D721Med (cell line): ENCODE results near the gene DPM2.

Experiments used
- DNase-seq: peaks from one replicate; pipeline ENCODE4 v3.0.0; 2011; ENCODE audit warnings: low spot score; ENCODE audit not compliant: insufficient read length
- FAIRE-seq: peaks from 2 replicates; lab custom pipeline; 2011; peaks lifted over from hg19 to GRCh38; lab: Jason Lieb, UNC
- TF ChIP-seq, protein P1 (sequence below): IDR thresholded peaks from 2 replicates; pipeline ENCODE4 v1.5.1; 2012; ENCODE audit warnings: mild to moderate bottlenecking, control low read depth; ENCODE audit not compliant: insufficient read depth; ENCODE audit errors: missing control alignments

Gene DPM2

DNA sequence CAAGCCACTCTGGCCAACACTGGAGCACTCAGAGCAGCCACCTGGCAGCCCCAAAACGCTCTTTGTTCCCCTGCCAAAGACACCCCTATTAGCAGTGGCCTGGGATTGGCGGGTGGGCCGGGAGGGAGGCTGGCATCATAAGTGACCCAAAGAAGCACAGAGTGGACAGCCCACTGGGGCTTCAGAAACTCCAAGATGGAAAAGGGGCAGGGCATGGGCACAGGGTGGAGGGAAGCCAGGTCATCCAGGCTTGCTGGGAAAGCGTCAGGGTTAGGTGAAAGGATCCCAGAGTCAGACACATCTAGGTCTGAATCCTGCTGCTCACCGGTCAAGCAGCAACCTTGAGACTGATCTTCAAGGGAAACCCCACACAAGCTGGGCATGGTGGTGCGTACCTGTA is 28.3 kb upstream of the DPM2 start:
- FAIRE-seq (no peak), DNase-seq (no peak)
- TF ChIP-seq, protein P1, sequence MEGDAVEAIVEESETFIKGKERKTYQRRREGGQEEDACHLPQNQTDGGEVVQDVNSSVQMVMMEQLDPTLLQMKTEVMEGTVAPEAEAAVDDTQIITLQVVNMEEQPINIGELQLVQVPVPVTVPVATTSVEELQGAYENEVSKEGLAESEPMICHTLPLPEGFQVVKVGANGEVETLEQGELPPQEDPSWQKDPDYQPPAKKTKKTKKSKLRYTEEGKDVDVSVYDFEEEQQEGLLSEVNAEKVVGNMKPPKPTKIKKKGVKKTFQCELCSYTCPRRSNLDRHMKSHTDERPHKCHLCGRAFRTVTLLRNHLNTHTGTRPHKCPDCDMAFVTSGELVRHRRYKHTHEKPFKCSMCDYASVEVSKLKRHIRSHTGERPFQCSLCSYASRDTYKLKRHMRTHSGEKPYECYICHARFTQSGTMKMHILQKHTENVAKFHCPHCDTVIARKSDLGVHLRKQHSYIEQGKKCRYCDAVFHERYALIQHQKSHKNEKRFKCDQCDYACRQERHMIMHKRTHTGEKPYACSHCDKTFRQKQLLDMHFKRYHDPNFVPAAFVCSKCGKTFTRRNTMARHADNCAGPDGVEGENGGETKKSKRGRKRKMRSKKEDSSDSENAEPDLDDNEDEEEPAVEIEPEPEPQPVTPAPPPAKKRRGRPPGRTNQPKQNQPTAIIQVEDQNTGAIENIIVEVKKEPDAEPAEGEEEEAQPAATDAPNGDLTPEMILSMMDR, result no peak

DNA sequence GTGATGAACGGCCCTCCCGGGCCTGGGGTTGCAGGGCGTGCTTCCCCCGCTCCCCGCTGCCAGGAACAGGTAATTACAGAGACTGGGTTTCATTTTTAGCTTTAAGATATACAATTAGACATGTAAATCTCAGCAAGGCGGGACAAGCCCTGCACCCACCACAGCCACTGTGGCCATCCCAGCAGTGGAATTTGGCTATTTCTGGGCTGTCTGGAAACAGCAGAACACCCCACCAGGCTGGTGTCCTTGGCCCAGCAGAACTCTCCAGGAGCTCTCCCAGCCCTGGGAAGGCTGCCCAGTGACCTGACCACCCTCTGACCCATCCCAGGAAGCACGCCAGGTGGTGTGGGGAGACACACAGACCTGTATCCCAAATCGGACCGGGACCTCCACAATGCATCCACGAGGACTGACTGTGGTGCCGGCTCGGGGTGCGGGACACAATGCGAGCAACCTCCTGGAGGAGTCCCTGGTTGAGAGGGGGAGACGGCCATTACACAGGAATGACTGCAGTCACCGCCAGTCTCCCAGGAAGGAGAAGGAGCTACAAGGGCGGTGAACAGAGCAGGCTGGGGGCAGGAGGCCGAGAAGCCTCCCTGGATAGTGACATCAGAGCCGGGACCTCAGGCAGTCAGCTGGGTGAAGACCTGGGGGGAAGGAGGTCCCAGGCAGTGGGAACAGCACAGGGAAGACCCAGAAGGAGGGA is 25.9 kb upstream of the DPM2 start:
- TF ChIP-seq, protein P1, result no peak
- DNase-seq (no peak), FAIRE-seq (no peak)

DNA sequence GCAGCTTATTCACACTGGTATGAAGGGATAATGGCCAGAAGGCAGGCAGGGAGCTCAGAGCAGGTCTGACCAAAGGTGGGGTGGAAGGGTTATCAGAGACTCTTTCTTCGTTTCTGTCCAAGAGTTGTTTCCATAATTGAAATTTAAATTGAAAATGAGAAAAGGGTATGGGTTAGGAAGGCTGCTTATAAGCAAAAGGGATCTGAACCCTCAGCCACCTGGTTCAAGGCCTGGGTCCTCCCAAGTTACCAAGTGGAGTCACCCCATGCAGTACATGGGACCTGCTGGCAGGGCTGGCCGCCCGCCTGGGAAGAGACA is 25.3 kb upstream of the DPM2 start:
- TF ChIP-seq, protein P1, result no peak
- FAIRE-seq, result no peak
- DNase-seq, result no peak

DNA sequence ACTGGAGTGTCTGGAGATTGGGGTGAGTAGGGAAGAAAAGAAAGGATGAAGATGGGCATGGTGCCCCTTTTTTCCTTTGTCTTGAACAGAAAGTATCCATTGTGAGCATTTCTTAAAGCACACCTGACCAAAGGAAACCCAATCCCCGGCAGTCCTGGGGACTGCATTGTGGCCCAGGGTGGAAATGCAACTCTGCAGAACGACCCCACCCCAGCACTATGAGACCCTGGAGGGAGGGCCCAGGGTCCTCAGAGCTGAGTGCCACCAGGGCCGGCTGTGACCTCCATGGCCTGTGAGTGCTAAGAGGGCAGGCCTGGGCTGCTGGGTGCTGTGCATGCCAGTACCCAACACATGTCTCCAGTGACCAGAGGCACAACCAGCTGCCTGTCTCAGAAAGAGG is 24.6 kb upstream of the DPM2 start:
- no peak for DNase-seq
- FAIRE-seq, result no peak
- TF ChIP-seq, protein P1, result no peak

DNA sequence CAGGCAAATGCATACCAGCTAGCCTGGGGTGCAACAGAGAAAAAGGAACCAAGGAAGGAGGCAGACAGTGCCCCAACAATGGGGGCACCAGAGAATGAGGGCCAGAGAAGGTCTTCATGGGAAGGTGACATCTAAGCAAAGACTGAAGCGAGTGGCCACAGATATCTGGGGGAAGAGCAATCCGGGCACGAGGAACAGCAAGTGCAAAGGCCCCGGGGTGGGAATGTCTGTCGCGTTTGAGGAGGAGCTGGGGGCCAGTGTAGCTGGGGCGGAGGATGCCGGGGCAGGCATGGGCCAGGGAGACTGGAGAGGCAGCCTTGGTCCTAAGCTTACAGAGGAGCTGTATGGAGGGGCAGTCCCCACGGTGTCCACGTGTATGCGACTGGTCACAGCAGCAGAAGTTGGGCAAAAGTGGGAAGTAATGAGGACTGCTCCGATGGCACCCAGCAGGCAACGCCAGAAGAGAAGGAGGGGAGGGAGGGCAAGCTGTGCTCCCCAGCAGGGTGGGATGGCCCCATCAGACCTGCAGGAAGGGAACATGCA is 24.0 kb upstream of the DPM2 start:
- DNase-seq, result no peak
- TF ChIP-seq, protein P1, result no peak
- FAIRE-seq, result no peak

DNA sequence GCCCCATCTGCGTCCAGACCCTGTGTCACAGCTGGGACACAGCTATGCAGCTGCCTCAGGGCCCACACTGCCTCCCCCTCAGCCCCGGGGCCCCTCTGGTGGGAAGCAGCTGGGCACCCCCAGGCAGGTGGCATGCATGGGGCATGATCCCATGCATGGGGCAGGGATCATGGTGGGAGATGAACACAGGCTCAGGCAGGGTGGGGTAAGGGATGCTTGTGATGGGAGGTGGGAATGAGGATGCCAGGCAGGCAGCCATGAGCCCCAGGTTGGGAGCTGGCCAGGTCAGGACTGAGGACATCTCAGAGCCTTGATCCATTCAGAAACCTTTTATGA is 23.5 kb upstream of the DPM2 start:
- DNase-seq, result no peak
- FAIRE-seq, result no peak
- TF ChIP-seq, protein P1, result no peak

DNA sequence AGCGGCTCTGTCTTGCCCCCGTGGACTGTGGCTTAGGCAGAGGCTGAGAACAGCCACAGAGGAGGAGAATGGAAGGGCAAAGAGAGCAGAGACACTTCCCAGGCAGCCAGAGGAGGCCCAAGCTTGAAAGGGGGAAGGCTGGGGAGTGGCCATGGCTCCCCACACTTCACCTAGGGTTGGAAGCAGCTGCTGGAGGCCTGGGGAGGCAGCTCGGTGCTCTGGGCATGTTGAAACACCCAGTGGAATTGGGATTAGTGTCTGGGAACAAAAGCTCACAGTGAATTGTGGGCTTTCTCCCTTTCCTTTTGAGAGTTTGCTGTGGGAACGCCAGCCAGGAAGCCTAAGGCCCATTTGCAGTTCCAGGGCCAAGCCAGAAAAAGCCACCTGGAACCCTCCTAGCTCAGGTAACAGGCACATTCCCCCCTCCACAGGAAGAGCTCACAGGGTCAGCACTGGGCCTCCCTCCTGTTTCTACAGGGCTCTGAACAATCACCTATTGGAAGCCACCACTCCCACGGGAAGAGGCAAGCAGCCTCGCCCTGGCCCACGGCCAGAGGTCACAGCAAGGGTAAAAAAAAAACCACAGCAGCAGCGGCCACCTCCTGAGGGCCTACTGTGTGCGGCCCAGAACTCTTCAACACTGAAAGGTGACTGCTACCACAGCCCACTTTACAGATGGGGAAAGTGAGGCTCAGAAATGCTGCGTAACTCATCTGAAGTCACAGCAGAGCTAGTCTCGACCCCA is 22.9 kb upstream of the DPM2 start:
- no peak for FAIRE-seq
- DNase-seq, result no peak
- TF ChIP-seq, protein P1, result no peak
